Heart right ventricle (tissue), 16 donors: ENCODE results near the gene NR2C2. TPM values are rescaled to one million over a fixed set of nuclear protein-coding genes. Genes with fewer than 3 reads are reported as not detected.
A peak's percentile ranks its signal among the peaks of the same experiment; 100 is the strongest.

Experiments
- ATAC-seq, 8 donors: fragments of 200-7000 bp; cut with Tn5 transposase; one replicate each; pipeline ENCODE4 v1.9.1; 2020; ENCODE audit warnings: mild to moderate bottlenecking in 8 of 8, moderate library complexity in 8 of 8, moderate number of reproducible peaks in 1 of 8
- DNase-seq, 2 donors: peaks; one replicate each; pipeline ENCODE4 v3.0.0-alpha.2; 2020
- H3K27ac ChIP-seq, 10 donors: fragments of 200-600 bp; sonication (generic) in 2 of 10; one replicate each; pipeline versions ENCODE4 v1.5.0 to v1.8.0; 2020 to 2022; ENCODE audit warnings: mild to moderate bottlenecking in 3 of 10
- H3K27me3 ChIP-seq, 7 donors: fragments of 200-600 bp; one replicate each; pipeline ENCODE4 v1.8.0; 2021 to 2022; ENCODE audit warnings: mild to moderate bottlenecking in 2 of 7
- H3K36me3 ChIP-seq, 9 donors: fragments of 200-600 bp; sonication (generic) in 1 of 9; one replicate each; pipeline versions ENCODE4 v1.5.0 to v1.8.0; 2020 to 2022; ENCODE audit warnings: mild to moderate bottlenecking in 2 of 9
- H3K4me1 ChIP-seq, 9 donors: fragments of 200-600 bp; sonication (generic) in 1 of 9; one replicate each; pipeline versions ENCODE4 v1.5.0 to v1.8.0; 2020 to 2022; ENCODE audit warnings: mild to moderate bottlenecking in 4 of 9
- H3K4me3 ChIP-seq, 10 donors: fragments of 200-600 bp; sonication (generic) in 2 of 10; one replicate each; pipeline versions ENCODE4 v1.5.0 to v1.8.0; 2020 to 2022; ENCODE audit warnings: mild to moderate bottlenecking in 7 of 10, moderate library complexity in 2 of 10
- H3K9me3 ChIP-seq, 11 donors: fragments of 200-600 bp in 10 of 11; sonication (generic) in 2 of 11; one replicate each; pipeline versions ENCODE4 v1.5.0 to v1.8.0; 2013 to 2022; ENCODE audit warnings: mild to moderate bottlenecking in 2 of 11, control low read depth in 1 of 11, moderate library complexity in 1 of 11
- WGBS, 2 donors: extraction: QIAGEN DNeasy Blood & Tissue Kit; methylation state at CpG; one replicate each; pipeline ENCODE4 v1.1.7; 2013; ENCODE audit warnings: inconsistent platforms in 1 of 2; 5-methylcytosine and 5-hydroxymethylcytosine counted together
- intact Hi-C, 10 donors: fragments of 100-400 bp; cut with DNase I; formaldehyde crosslinking; loops; one replicate each; pipeline versions ENCODE4 v1.11.1 to v1.14.2; 2022
- polyA plus RNA-seq, 2 donors: library from polyadenylated mRNA; stranded (reverse); fragments of 200-250 nt; gene quantifications; one replicate each; pipeline ENCODE4 v1.2.3, GENCODE V29; 2013
- total RNA-seq, 10 donors: library from RNA; stranded (reverse); fragmentation: NEBNext Ultra II Directional in 3 of 10; extraction: Animal tissue kit (Norgen Biotek cat#: 25700) in 3 of 10; gene quantifications; one replicate each; pipeline versions ENCODE4 v1.2.1 to v1.2.4, GENCODE V29; 2021 to 2023
- TF ChIP-seq, protein P1 (sequence below), 9 donors: fragments of 200-600 bp; sonication (generic) in 2 of 9; IDR thresholded peaks; one replicate each; pipeline versions ENCODE4 v1.5.0 to v1.8.0; 2021 to 2022; ENCODE audit warnings: antibody characterized with exemption in 9 of 9, mild to moderate bottlenecking in 5 of 9, moderate library complexity in 1 of 9
- donor health status: Arrhythmogenic right ventricular cardiomyopathy.
- donor health status: ischemic (EF 13 %, LVEDD 7.1; RV severe dilation, severe dysfunction).
- donor health status: healthy with polysubstance abuse.
- donor health status: DM: no; HTN: yes; CAD: no.
- donor health status: DM: no; HTN: no; CAD: no.
- donor health status: ischemic (EF 25% LVEDD 6.9; RV normal size, moderate dysfunction).
- donor health status: ischemic (EF 25% LVEDD 5.7; RV mildly dilated, moderate dysfunction).
- donor health status: healthy.
- donor health status: DM: yes; HTN: yes; CAD: no.
- donor health status: Ischemic cardiomyopathy.
- donor health status: ischemic (EF 35%, LVEDD 5.7; RV mildly dilated, moderate dysfunction).
- donor health status: nonischemic (EF 11% LVEDD 7.7; RV severe dilation, severe dysfunction).
- donor health status: DM: yes; HTN: yes; CAD: no.
- donor health status: PGD.
- donor health status: ischemic (EF 29% LVEDD 5.4; RV normal size, mild dysfunction).
- donor health status: nonischemic (EF 23%, LVEDD 6.1; RV moderate dilation, normal function).

NR2C2 gene
- total and polyA plus RNA-seq, 12 donors, result 6.5 to 33.8 (median 27.1) TPM

- WGBS, 2 donors, result 28 to 35% methylated on average over 5 of the region's 5 CpGs
- H3K36me3 ChIP-seq, result peaks cover 0 to 20% (median 12%) of the 10 kb centered on the region in 9 donors
- intact Hi-C loops, result loop anchor here in 7 of 10 donors (5.0 to 10.0 kb wide), 4 partner anchors 66 to 148 kb away; partner anchors contain the start of genes MRPS25 (in 3 of the 7) and RBSN (in 1 of the 7)
Measured at GRCh38 chr3:14949126-14949525, 1.7 kb downstream of the NR2C2 start.

GRCh38 chr3:14950274-14950673 lies 2.9 kb downstream of the NR2C2 start:
- peaks cover 11 to 50% (median 35%) of the 10 kb centered on the region in 9 donors for H3K4me1 ChIP-seq
- WGBS, 2 donors, result 85 to 88% methylated on average over 2 of the region's 2 CpGs

More at GRCh38 chr3:14949126-14949525, 1.7 kb downstream of the NR2C2 start:
- ATAC-seq (no peak), DNase-seq (no peak)
- Histone ChIP-seq H3K27ac (peak overlapping the region; percentile 42 to 100 (median 98)), H3K4me1 (peaks cover 11 to 55% (median 35%) of the 10 kb centered on the region in 9 donors), H3K9me3 (no peaks in the 10 kb centered on the region), H3K4me3 (peak overlapping the region in 9 of 10 donors; percentile 74 to 96 (median 85)), H3K27me3 (no peaks in the 10 kb centered on the region)
- TF ChIP-seq, protein P1, sequence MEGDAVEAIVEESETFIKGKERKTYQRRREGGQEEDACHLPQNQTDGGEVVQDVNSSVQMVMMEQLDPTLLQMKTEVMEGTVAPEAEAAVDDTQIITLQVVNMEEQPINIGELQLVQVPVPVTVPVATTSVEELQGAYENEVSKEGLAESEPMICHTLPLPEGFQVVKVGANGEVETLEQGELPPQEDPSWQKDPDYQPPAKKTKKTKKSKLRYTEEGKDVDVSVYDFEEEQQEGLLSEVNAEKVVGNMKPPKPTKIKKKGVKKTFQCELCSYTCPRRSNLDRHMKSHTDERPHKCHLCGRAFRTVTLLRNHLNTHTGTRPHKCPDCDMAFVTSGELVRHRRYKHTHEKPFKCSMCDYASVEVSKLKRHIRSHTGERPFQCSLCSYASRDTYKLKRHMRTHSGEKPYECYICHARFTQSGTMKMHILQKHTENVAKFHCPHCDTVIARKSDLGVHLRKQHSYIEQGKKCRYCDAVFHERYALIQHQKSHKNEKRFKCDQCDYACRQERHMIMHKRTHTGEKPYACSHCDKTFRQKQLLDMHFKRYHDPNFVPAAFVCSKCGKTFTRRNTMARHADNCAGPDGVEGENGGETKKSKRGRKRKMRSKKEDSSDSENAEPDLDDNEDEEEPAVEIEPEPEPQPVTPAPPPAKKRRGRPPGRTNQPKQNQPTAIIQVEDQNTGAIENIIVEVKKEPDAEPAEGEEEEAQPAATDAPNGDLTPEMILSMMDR (IDR thresholded peaks at IDR 0.05), result no peak

DNA sequence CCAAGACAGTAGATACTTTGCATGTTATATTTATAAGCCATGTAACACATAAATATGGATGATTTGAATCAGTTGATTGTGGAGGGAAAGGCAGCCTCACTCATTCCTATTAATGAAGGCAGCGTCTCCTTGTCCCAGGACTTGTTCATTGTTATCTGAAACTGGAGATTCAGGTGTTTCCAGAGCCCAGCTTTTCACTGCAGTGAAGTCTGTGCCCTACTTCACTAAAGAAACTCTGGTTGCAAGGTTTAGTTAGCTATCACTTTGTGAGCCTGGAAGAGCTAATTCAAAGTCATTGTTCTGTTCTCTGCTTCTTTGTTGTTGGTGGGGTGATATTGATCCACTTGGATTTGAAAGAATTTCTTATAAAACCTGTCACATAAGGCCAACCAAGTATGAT lies 9.8 kb downstream of the NR2C2 start:
- intact Hi-C loops, result no loop called here
- no peak overlapping the region for H3K27ac ChIP-seq
- ATAC-seq, result no peak
- H3K4me3 ChIP-seq, result no peak overlapping the region
- H3K9me3 ChIP-seq, result no peaks in the 10 kb centered on the region
- H3K36me3 ChIP-seq, result peaks cover 0 to 34% (median 0%) of the 10 kb centered on the region in 9 donors
- H3K27me3 ChIP-seq, result no peaks in the 10 kb centered on the region
- DNase-seq, result no peak
- TF ChIP-seq, protein P1 (IDR thresholded peaks at IDR 0.05), result no peak
- WGBS, 2 donors, result 95 to 98% methylated on average over 1 of the region's 1 CpG
- peaks cover 0 to 41% (median 21%) of the 10 kb centered on the region in 9 donors for H3K4me1 ChIP-seq

More at GRCh38 chr3:14950274-14950673, 2.9 kb downstream of the NR2C2 start:
- H3K36me3 ChIP-seq, result peaks cover 0 to 9% (median 3%) of the 10 kb centered on the region in 9 donors
- peak overlapping the region in 3 of 10 donors; percentile 5 to 100 (median 98) for H3K27ac ChIP-seq
- H3K27me3 ChIP-seq, result no peaks in the 10 kb centered on the region
- no peak for DNase-seq
- H3K4me3 ChIP-seq, result no peak overlapping the region
- TF ChIP-seq, protein P1 (IDR thresholded peaks at IDR 0.05), result no peak
- ATAC-seq, result no peak
- H3K9me3 ChIP-seq, result no peaks in the 10 kb centered on the region
- intact Hi-C loops, result no loop called here

GRCh38 chr3:14957925-14958324 lies 10.5 kb downstream of the NR2C2 start:
- H3K27me3 ChIP-seq, result no peaks in the 10 kb centered on the region
- ATAC-seq, result no peak
- intact Hi-C loops, result no loop called here
- WGBS, 2 donors, result 30 to 43% methylated on average over 1 of the region's 1 CpG
- TF ChIP-seq, protein P1 (IDR thresholded peaks at IDR 0.05), result no peak
- no peaks in the 10 kb centered on the region for H3K9me3 ChIP-seq
- H3K4me3 ChIP-seq, result no peak overlapping the region
- no peak for DNase-seq
- no peak overlapping the region for H3K27ac ChIP-seq
- H3K36me3 ChIP-seq, result peaks cover 0 to 42% (median 0%) of the 10 kb centered on the region in 9 donors
- H3K4me1 ChIP-seq, result peaks cover 0 to 41% (median 21%) of the 10 kb centered on the region in 9 donors
